ENCODE measurements around the gene ASF1B.

The ASF1B gene

GRCh38 chr19:14116918-14117578 lies 19.3 kb downstream of the ASF1B start:
- peaks cover 21% of the 10 kb centered on the region for H3K4me1 ChIP-seq (ENCODE audit: insufficient read depth, insufficient read length)
- no peaks in the 10 kb centered on the region for H3K27me3 ChIP-seq (ENCODE audit: insufficient read depth, insufficient read length)
- TF ChIP-seq SUZ12 (IDR thresholded peaks at IDR 0.05; ENCODE audit: extremely low read depth, insufficient read depth, insufficient read length) (no peak), YY1 (IDR thresholded peaks at IDR 0.05; ENCODE audit: insufficient read depth, insufficient read length) (no peak), ZNF274 (IDR thresholded peaks at IDR 0.05; ENCODE audit: low read depth, low read length) (no peak)
- peak overlapping the region; percentile 82 for H3K9ac ChIP-seq (ENCODE audit: insufficient read length, low read depth)
- no peaks in the 10 kb centered on the region for H3K9me3 ChIP-seq (ENCODE audit: insufficient read depth, low read length)
- peaks cover 21% of the 10 kb centered on the region for H3K36me3 ChIP-seq (ENCODE audit: insufficient read depth, insufficient read length, low read length)
- no peak for DNase-seq (ENCODE audit: low read depth, low spot score)
- H3K4me3 ChIP-seq (ENCODE audit: insufficient read length, low read depth): peak overlapping the region; percentile 72

- no peak for TF ChIP-seq SUZ12 (IDR thresholded peaks at IDR 0.05; ENCODE audit: extremely low read depth, insufficient read depth, insufficient read length)
- TF ChIP-seq YY1 (IDR thresholded peaks at IDR 0.05; ENCODE audit: insufficient read depth, insufficient read length): no peak
- TF ChIP-seq ZNF274 (IDR thresholded peaks at IDR 0.05; ENCODE audit: low read depth, low read length): no peak
- H3K4me1 ChIP-seq (ENCODE audit: insufficient read depth, insufficient read length): peaks cover 21% of the 10 kb centered on the region
- H3K9me3 ChIP-seq (ENCODE audit: insufficient read depth, low read length): no peaks in the 10 kb centered on the region
- H3K9ac ChIP-seq (ENCODE audit: insufficient read length, low read depth): peak overlapping the region; percentile 82
- no peak for DNase-seq (ENCODE audit: low read depth, low spot score)
- H3K27me3 ChIP-seq (ENCODE audit: insufficient read depth, insufficient read length): no peaks in the 10 kb centered on the region
- H3K36me3 ChIP-seq (ENCODE audit: insufficient read depth, insufficient read length, low read length): peaks cover 21% of the 10 kb centered on the region
- peak overlapping the region; percentile 72 for H3K4me3 ChIP-seq (ENCODE audit: insufficient read length, low read depth)
These were observed 19.9 kb downstream of the ASF1B start for GRCh38 chr19:14116525-14116917.

- no peak for TF ChIP-seq SUZ12 (IDR thresholded peaks at IDR 0.05; ENCODE audit: extremely low read depth, insufficient read depth, insufficient read length)
- no peak for TF ChIP-seq ZNF274 (IDR thresholded peaks at IDR 0.05; ENCODE audit: low read depth, low read length)
- no peak for TF ChIP-seq YY1 (IDR thresholded peaks at IDR 0.05; ENCODE audit: insufficient read depth, insufficient read length)
- Histone ChIP-seq H3K9me3 (ENCODE audit: insufficient read depth, low read length) (no peaks in the 10 kb centered on the region), H3K27me3 (ENCODE audit: insufficient read depth, insufficient read length) (no peaks in the 10 kb centered on the region), H3K4me3 (ENCODE audit: insufficient read length, low read depth) (no peak overlapping the region), H3K4me1 (ENCODE audit: insufficient read depth, insufficient read length) (peaks cover 23% of the 10 kb centered on the region), H3K9ac (ENCODE audit: insufficient read length, low read depth) (no peak overlapping the region), H3K36me3 (ENCODE audit: insufficient read depth, insufficient read length, low read length) (peaks cover 13% of the 10 kb centered on the region)
- no peak for DNase-seq (ENCODE audit: low read depth, low spot score)
These were observed 20.6 kb downstream of the ASF1B start for GRCh38 chr19:14115756-14116155.

GRCh38 chr19:14114854-14115253 lies 21.5 kb downstream of the ASF1B start:
- H3K9ac ChIP-seq (ENCODE audit: insufficient read length, low read depth): no peak overlapping the region
- TF ChIP-seq SUZ12 (IDR thresholded peaks at IDR 0.05; ENCODE audit: extremely low read depth, insufficient read depth, insufficient read length) (no peak), ZNF274 (IDR thresholded peaks at IDR 0.05; ENCODE audit: low read depth, low read length) (no peak), YY1 (IDR thresholded peaks at IDR 0.05; ENCODE audit: insufficient read depth, insufficient read length) (no peak)

GRCh38 chr19:14114439-14114838 lies 21.9 kb downstream of the ASF1B start:
- peaks cover under 1% of the 10 kb centered on the region for H3K36me3 ChIP-seq (ENCODE audit: insufficient read depth, insufficient read length, low read length)
- no peak overlapping the region for H3K4me3 ChIP-seq (ENCODE audit: insufficient read length, low read depth)
- H3K9me3 ChIP-seq (ENCODE audit: insufficient read depth, low read length): no peaks in the 10 kb centered on the region
- no peaks in the 10 kb centered on the region for H3K27me3 ChIP-seq (ENCODE audit: insufficient read depth, insufficient read length)
- no peak for DNase-seq (ENCODE audit: low read depth, low spot score)
- TF ChIP-seq ZNF274 (IDR thresholded peaks at IDR 0.05; ENCODE audit: low read depth, low read length) (no peak), SUZ12 (IDR thresholded peaks at IDR 0.05; ENCODE audit: extremely low read depth, insufficient read depth, insufficient read length) (no peak), YY1 (IDR thresholded peaks at IDR 0.05; ENCODE audit: insufficient read depth, insufficient read length) (no peak)
- H3K9ac ChIP-seq (ENCODE audit: insufficient read length, low read depth): no peak overlapping the region
- H3K4me1 ChIP-seq (ENCODE audit: insufficient read depth, insufficient read length): peaks cover 25% of the 10 kb centered on the region

More at GRCh38 chr19:14114854-14115253, 21.5 kb downstream of the ASF1B start:
- Histone ChIP-seq H3K27me3 (ENCODE audit: insufficient read depth, insufficient read length) (no peaks in the 10 kb centered on the region), H3K36me3 (ENCODE audit: insufficient read depth, insufficient read length, low read length) (peaks cover 4% of the 10 kb centered on the region), H3K4me1 (ENCODE audit: insufficient read depth, insufficient read length) (peaks cover 25% of the 10 kb centered on the region), H3K9me3 (ENCODE audit: insufficient read depth, low read length) (no peaks in the 10 kb centered on the region), H3K4me3 (ENCODE audit: insufficient read length, low read depth) (no peak overlapping the region)
- no peak for DNase-seq (ENCODE audit: low read depth, low spot score)

- Histone ChIP-seq H3K4me3 (ENCODE audit: insufficient read length, low read depth) (no peak overlapping the region), H3K27me3 (ENCODE audit: insufficient read depth, insufficient read length) (no peaks in the 10 kb centered on the region), H3K4me1 (ENCODE audit: insufficient read depth, insufficient read length) (peaks cover 25% of the 10 kb centered on the region), H3K9me3 (ENCODE audit: insufficient read depth, low read length) (no peaks in the 10 kb centered on the region), H3K36me3 (ENCODE audit: insufficient read depth, insufficient read length, low read length) (no peaks in the 10 kb centered on the region), H3K9ac (ENCODE audit: insufficient read length, low read depth) (peak overlapping the region; percentile 51)
- TF ChIP-seq ZNF274 (IDR thresholded peaks at IDR 0.05; ENCODE audit: low read depth, low read length) (no peak), SUZ12 (IDR thresholded peaks at IDR 0.05; ENCODE audit: extremely low read depth, insufficient read depth, insufficient read length) (no peak), YY1 (IDR thresholded peaks at IDR 0.05; ENCODE audit: insufficient read depth, insufficient read length) (no peak)
- no peak for DNase-seq (ENCODE audit: low read depth, low spot score)
These were observed 22.5 kb downstream of the ASF1B start for GRCh38 chr19:14113762-14114414.

- H3K9ac ChIP-seq (ENCODE audit: insufficient read length, low read depth): peak overlapping the region; percentile 51
- no peak overlapping the region for H3K4me3 ChIP-seq (ENCODE audit: insufficient read length, low read depth)
- H3K36me3 ChIP-seq (ENCODE audit: insufficient read depth, insufficient read length, low read length): peaks cover 3% of the 10 kb centered on the region
- TF ChIP-seq SUZ12 (IDR thresholded peaks at IDR 0.05; ENCODE audit: extremely low read depth, insufficient read depth, insufficient read length) (no peak), YY1 (IDR thresholded peaks at IDR 0.05; ENCODE audit: insufficient read depth, insufficient read length) (no peak), ZNF274 (IDR thresholded peaks at IDR 0.05; ENCODE audit: low read depth, low read length) (no peak)
- peaks cover 25% of the 10 kb centered on the region for H3K4me1 ChIP-seq (ENCODE audit: insufficient read depth, insufficient read length)
- no peaks in the 10 kb centered on the region for H3K27me3 ChIP-seq (ENCODE audit: insufficient read depth, insufficient read length)
- no peaks in the 10 kb centered on the region for H3K9me3 ChIP-seq (ENCODE audit: insufficient read depth, low read length)
- DNase-seq (ENCODE audit: low read depth, low spot score): no peak
These were observed 23.5 kb downstream of the ASF1B start for GRCh38 chr19:14112809-14113385.

Measured in NT2/D1 (cell line).